Glutamatergic neuron (in vitro differentiated cells): ENCODE measurements around the gene IL26. TPM values are rescaled to one million over a fixed set of nuclear protein-coding genes. Genes with fewer than 3 reads are reported as not detected.
"Not testable (repeated sequence)": the region's sequence is repeated elsewhere in the genome, so short reads cannot be mapped to it uniquely, and the experiment has no call there.

ENCODE experiments used
- DNase-seq: peaks from one replicate; pipeline ENCODE4 v3.0.0; 2022
- H3K27ac Mint-ChIP-seq: one replicate; pipeline ENCODE4 v1.8.0; 2020; ENCODE audit warnings: mild to moderate bottlenecking, mixed read lengths, inconsistent platforms; ENCODE audit not compliant: unreplicated experiment
- H3K27me3 Mint-ChIP-seq: one replicate; pipeline ENCODE4 v1.8.0; 2020; ENCODE audit warnings: mild to moderate bottlenecking, moderate library complexity, mixed read lengths, inconsistent platforms; ENCODE audit not compliant: unreplicated experiment
- H3K36me3 Mint-ChIP-seq: one replicate; pipeline ENCODE4 v1.8.0; 2020; ENCODE audit warnings: mild to moderate bottlenecking, mixed read lengths, inconsistent platforms; ENCODE audit not compliant: unreplicated experiment
- H3K4me1 Mint-ChIP-seq: one replicate; pipeline ENCODE4 v1.8.0; 2020; ENCODE audit warnings: mild to moderate bottlenecking, low read depth, mixed read lengths, inconsistent platforms; ENCODE audit not compliant: unreplicated experiment
- H3K4me3 Mint-ChIP-seq: one replicate; pipeline ENCODE4 v1.8.0; 2020; ENCODE audit warnings: mild to moderate bottlenecking, mixed read lengths, inconsistent platforms; ENCODE audit not compliant: unreplicated experiment
- H3K9me3 Mint-ChIP-seq: one replicate; pipeline ENCODE4 v1.8.0; 2020; ENCODE audit warnings: mild to moderate bottlenecking, moderate library complexity, mixed read lengths, inconsistent platforms; ENCODE audit not compliant: unreplicated experiment
- total RNA-seq: library from RNA; stranded (reverse); fragmentation: NEBNext Ultra II Directional; extraction: Animal tissue kit (Norgen Biotek cat#: 25700); gene quantifications from one replicate; pipeline ENCODE4 v1.2.1, GENCODE V29; 2021; ENCODE audit not compliant: unreplicated experiment
- TF ChIP-seq, protein P1 (sequence below): fragments of 200-600 bp; sonication (generic); IDR thresholded peaks from one replicate; pipeline ENCODE4 v1.5.0; 2021; ENCODE audit not compliant: partially characterized antibody, unreplicated experiment

The IL26 gene
- total RNA-seq, 1 donor from 2014 or later = not detected

DNA sequence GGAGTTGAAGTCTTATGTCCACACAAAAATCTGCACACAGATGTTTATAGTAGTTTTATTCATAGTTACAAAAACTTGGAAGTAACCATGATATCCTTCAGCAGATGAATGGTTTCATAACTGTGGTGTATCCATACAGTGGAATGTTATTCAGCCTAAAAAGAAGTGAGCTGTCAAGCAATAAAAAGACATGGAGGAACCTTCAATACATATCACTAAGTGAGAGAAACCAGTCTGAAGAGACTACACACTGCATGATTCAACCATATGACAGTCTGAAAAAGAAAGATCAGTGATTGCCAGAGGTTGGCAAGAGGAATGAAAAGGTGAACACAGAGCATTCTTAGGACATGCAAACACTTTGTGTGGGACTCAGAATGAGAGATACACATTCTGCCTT lies 47.4 kb downstream of the IL26 start:
- H3K27ac Mint-ChIP-seq = no peak overlapping the region
- H3K36me3 Mint-ChIP-seq = no peaks in the 10 kb centered on the region
- H3K4me3 Mint-ChIP-seq = no peak overlapping the region
- peaks cover 2% of the 10 kb centered on the region for H3K9me3 Mint-ChIP-seq
- H3K27me3 Mint-ChIP-seq = peaks cover 2% of the 10 kb centered on the region
- no peaks in the 10 kb centered on the region for H3K4me1 Mint-ChIP-seq
- TF ChIP-seq, protein P1, sequence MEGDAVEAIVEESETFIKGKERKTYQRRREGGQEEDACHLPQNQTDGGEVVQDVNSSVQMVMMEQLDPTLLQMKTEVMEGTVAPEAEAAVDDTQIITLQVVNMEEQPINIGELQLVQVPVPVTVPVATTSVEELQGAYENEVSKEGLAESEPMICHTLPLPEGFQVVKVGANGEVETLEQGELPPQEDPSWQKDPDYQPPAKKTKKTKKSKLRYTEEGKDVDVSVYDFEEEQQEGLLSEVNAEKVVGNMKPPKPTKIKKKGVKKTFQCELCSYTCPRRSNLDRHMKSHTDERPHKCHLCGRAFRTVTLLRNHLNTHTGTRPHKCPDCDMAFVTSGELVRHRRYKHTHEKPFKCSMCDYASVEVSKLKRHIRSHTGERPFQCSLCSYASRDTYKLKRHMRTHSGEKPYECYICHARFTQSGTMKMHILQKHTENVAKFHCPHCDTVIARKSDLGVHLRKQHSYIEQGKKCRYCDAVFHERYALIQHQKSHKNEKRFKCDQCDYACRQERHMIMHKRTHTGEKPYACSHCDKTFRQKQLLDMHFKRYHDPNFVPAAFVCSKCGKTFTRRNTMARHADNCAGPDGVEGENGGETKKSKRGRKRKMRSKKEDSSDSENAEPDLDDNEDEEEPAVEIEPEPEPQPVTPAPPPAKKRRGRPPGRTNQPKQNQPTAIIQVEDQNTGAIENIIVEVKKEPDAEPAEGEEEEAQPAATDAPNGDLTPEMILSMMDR = no peak
- no peak for DNase-seq

DNA sequence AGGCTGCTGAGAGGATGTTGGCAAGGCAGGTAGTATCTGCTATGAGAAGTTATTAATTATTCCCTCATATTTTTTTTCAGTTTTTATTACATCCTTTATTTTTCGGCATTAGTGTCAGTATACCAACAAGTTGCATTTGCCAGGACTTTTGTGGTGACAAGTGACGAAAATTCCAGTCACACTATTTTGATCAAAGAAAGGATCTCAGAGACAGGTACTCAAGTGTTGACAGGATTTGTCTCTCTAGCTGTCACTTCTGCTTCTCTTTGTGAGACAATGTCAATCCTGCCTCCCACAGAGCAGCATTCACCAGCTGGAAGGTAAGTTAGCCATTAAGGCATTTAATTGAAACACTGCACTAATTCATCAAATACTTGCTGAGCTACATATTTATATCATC lies 48.0 kb downstream of the IL26 start:
- Mint-ChIP-seq H3K27ac (no peak overlapping the region), H3K27me3 (peaks cover 2% of the 10 kb centered on the region), H3K36me3 (no peaks in the 10 kb centered on the region), H3K9me3 (peaks cover 2% of the 10 kb centered on the region), H3K4me3 (no peak overlapping the region), H3K4me1 (no peaks in the 10 kb centered on the region)
- TF ChIP-seq, protein P1 = no peak
- no peak for DNase-seq

GRCh38 chr12:68176257-68176656 lies 49.4 kb downstream of the IL26 start:
- no peaks in the 10 kb centered on the region for H3K36me3 Mint-ChIP-seq
- no peak overlapping the region for H3K4me3 Mint-ChIP-seq
- H3K9me3 Mint-ChIP-seq = peaks cover 2% of the 10 kb centered on the region
- TF ChIP-seq, protein P1 = no peak
- no peak for DNase-seq
- H3K27me3 Mint-ChIP-seq = no peaks in the 10 kb centered on the region
- H3K4me1 Mint-ChIP-seq = no peaks in the 10 kb centered on the region
- H3K27ac Mint-ChIP-seq = no peak overlapping the region

- no peak for DNase-seq
- H3K36me3 Mint-ChIP-seq = no peaks in the 10 kb centered on the region
Measured at GRCh38 chr12:68175557-68176061, 50.0 kb downstream of the IL26 start.

DNA sequence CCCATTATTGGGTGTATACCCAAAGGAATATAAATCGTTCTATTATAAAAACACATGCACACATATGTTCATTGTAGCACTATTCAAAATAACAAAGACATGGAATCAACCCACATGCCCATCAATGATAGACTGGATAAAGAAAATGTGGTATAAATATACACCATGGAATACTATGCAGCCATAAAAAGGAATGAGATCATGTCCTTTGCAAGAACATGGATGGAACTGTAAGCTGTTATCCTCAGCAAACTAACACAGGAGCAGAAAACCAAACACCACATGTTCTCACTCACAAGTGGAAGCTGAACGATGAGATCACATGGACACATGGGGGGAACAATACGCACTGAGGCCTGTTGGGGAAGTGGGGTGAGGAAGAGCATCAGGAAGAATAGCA lies 50.8 kb downstream of the IL26 start:
- not testable (repeated sequence) for DNase-seq, H3K4me1 Mint-ChIP-seq, H3K4me3 Mint-ChIP-seq, H3K36me3 Mint-ChIP-seq, H3K9me3 Mint-ChIP-seq, H3K27ac Mint-ChIP-seq, H3K27me3 Mint-ChIP-seq

More at GRCh38 chr12:68175557-68176061, 50.0 kb downstream of the IL26 start:
- H3K4me1 Mint-ChIP-seq = no peaks in the 10 kb centered on the region
- TF ChIP-seq, protein P1 = no peak
- no peak overlapping the region for H3K4me3 Mint-ChIP-seq
- H3K27me3 Mint-ChIP-seq = no peaks in the 10 kb centered on the region
- H3K27ac Mint-ChIP-seq = no peak overlapping the region
- H3K9me3 Mint-ChIP-seq = peaks cover 2% of the 10 kb centered on the region
